ENCODE data around the gene EN1.

DNA sequence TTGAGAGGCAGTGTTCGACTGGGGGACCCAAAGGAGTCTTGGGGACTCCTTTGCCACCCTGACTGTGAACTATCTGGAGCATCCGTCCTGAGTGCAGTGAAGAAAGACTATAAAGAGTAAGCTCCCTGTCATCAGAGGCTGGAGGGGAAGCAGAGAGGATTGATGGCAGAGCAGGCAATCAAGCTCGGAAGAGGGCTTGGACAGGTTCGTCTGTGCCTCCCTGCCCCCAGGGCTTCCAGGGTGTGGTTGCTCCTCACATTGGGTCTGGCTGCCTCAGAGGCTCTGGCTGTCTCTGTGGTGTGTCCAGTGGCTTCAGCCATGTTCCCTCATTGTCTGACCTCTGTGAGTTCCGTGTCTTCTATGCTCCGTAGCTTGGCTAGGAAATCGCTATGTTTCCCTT, 13.8 kb upstream of the EN1 start:
- TF ChIP-seq, protein P1, sequence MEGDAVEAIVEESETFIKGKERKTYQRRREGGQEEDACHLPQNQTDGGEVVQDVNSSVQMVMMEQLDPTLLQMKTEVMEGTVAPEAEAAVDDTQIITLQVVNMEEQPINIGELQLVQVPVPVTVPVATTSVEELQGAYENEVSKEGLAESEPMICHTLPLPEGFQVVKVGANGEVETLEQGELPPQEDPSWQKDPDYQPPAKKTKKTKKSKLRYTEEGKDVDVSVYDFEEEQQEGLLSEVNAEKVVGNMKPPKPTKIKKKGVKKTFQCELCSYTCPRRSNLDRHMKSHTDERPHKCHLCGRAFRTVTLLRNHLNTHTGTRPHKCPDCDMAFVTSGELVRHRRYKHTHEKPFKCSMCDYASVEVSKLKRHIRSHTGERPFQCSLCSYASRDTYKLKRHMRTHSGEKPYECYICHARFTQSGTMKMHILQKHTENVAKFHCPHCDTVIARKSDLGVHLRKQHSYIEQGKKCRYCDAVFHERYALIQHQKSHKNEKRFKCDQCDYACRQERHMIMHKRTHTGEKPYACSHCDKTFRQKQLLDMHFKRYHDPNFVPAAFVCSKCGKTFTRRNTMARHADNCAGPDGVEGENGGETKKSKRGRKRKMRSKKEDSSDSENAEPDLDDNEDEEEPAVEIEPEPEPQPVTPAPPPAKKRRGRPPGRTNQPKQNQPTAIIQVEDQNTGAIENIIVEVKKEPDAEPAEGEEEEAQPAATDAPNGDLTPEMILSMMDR (IDR thresholded peaks at IDR 0.05) = no peak
- no peak for TF ChIP-seq POLR2A (IDR thresholded peaks at IDR 0.05)
- TF ChIP-seq EP300 (IDR thresholded peaks at IDR 0.05) = no peak

Measured in upper lobe of left lung (tissue), 4 donors.